Measurements from ENCODE around the gene PHLDA2.

Gene PHLDA2

GRCh38 chr11:2883640-2883978 is 45.6 kb downstream of the PHLDA2 start:
- no peak for DNase-seq (ENCODE audit: low read depth in 3 of 3, low spot score in 1 of 3)

- DNase-seq (ENCODE audit: low read depth in 3 of 3, low spot score in 1 of 3), result no peak
Measured at GRCh38 chr11:2882396-2883110, 46.7 kb downstream of the PHLDA2 start.

- DNase-seq (ENCODE audit: low read depth in 3 of 3, low spot score in 1 of 3), result no peak
Measured at GRCh38 chr11:2881981-2882375, 47.2 kb downstream of the PHLDA2 start.

- no peak for DNase-seq (ENCODE audit: low read depth in 3 of 3, low spot score in 1 of 3)
Measured at GRCh38 chr11:2881076-2881980, 47.9 kb downstream of the PHLDA2 start.

GRCh38 chr11:2880646-2881045 is 48.6 kb downstream of the PHLDA2 start:
- DNase-seq (ENCODE audit: low read depth in 3 of 3, low spot score in 1 of 3), result no peak

- DNase-seq (ENCODE audit: low read depth in 3 of 3, low spot score in 1 of 3), result no peak
Measured at GRCh38 chr11:2878782-2879181, 50.4 kb downstream of the PHLDA2 start.
